Fibroblast of gingiva (primary cell): Measurements from ENCODE around the gene PRKD1.

Experiments used
- DNase-seq: peaks from one replicate; pipeline ENCODE4 v3.0.0-alpha.2; 2011; ENCODE audit warnings: low read depth

PRKD1 gene

DNA sequence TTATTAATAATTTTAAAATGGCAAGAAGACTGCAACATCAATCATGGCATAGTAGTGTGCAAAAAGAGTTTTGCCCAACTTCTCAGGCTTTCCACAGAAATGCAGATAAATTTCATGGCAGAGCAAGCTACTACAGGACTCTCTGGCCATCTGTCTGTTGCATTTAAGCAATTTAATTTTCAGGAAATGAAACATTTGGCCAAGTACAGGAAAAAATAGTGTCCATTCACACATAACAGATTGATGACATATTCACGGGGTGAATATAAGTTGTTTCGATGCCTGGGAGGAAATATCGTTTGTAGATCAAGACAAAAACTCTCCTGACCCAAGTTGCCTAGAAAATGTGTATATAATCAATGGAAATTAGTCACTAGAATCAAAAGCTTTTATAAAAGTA lies 324.0 kb downstream of the PRKD1 start:
- DNase-seq = no peak

DNA sequence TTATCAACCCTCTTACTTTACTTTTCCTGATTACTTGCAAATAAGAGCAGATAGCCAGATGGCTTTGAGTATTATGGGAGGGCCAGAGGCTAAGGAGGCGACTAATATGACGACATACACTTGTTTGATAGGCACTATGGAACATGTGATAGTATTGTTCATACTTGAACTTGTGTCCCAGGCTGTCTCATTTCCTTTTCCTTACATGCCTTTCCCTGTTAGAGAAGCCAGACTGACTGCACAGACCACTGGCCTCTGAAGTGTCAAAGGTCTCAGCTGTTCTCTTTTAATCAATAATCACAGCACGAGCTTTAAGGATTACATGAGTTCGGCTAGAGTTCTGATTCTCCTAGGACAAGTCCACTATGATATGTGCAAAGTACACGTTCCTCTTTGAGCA lies 326.0 kb downstream of the PRKD1 start:
- DNase-seq = no peak

DNA sequence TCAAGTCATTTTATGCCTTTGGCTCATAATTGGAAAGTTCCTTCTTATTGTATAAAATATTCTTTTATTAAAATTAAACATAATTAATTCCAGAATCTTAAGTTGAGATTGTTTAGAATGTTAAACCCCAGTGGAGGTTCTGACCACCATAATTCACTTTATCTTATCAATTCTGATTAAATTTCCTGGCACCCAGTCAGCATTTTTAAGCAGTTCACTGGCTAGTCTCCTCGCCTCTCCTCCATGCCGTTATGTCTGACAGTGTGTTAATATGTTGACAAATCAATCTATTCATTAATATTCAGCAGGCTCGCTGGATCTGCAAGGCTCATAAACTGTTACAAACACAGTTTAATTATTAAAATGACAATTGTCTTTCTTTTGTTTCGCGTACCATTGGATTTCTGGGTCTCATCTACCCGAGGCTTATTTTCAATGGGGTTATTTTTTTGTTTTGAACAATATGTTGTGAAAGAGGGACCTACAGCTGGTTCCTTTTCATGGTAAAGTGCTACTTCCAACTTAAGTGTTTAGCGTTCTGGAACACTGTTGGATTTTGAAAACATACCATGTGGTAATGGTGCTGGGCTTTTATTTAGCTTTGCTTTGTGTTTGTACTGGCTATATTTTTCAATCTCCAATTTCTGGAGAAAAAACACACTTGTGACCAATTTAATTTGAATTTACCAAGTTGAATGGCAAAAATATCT lies 339.7 kb downstream of the PRKD1 start:
- DNase-seq = no peak

DNA sequence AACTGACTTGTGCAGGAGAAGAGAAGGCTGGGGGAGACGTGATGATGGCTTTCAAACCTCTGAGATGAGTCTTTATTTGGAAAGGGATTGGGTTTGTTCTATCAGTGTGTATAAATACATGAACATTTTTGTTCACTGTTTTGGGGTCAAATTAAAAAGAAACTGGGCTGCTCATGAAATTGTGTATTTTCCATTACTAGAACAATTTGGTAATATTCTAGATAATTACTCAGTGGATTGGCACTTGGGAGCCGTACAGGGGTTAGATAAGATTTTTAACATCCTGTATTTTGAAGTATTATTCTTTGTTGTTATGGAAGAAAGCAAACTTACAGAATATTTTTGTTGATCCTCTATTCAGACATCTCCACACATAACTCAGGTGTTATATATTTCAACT lies 340.6 kb downstream of the PRKD1 start:
- DNase-seq = no peak

DNA sequence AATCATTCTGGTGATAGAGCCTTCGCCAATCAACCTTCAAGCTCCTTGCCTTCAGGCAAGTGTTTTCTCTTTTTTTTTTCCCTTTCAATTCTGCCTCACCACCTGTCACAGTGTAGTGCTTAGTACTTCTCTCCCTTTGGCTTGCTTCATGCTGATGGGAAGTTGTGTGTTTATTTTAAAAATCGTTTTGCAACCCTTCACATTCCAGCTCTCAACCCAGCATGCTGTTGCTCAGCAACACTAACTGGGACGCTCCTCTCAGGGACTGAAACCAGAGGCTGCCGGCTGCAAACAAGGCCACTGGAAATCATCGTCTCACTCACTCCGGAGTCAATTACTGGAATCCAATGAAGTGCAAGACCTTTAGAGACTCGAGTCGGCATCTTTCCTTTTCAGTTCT lies 342.7 kb downstream of the PRKD1 start:
- DNase-seq = peak; percentile 93

DNA sequence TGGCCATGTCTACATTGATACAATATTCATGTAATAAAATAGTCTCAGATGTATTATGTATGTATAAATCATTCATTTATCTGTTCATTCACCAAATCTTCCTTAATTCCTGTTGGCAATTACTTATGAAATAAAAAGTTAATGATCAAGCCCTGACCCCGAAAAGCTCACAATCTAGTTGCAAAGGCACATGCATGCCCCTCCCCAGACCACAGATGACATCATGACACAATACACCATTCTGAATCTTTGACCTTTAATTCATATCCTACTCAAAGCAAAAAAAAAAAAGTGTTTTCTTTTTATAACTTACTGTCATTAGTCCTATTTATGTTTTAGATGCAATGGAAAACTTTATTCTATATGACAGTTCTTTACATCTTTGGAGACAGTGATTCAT lies 346.9 kb downstream of the PRKD1 start:
- DNase-seq = no peak

DNA sequence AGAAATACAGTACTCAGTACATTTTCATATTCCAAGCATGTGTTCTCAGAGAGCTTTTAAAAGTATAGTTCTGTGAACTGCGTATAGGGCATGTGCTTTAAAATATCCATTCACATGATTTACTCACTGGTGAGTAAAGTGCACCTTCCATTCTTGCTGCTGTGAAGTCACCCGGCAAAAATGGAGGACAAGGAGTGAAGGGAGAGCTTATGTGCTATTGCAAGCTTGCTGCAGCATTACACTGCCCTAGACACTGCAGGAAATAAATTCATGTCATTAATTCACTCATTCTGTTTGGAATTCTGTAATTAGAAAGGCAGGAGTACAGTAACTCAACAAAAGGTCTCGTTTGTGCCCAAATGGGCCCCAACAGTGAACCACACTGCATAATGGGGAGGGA lies 347.8 kb downstream of the PRKD1 start:
- DNase-seq = no peak

DNA sequence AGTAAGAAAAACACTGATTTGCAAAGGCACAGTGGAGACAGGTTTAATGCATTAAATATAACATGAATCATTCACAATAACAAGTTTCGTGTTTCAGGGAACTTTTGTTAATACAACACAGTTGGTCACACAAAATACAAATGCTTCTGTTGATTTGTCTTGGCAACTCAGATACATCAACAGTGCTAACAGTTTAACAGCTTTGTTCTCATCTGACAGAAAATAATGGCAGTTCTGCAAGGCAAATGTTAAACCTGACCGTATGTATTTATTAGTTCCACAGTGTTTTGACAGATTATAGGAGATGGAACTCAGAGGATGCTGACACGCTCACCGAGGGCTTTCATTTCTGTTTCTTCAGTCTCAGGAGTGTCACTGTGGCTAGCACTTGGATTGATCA lies 350.7 kb downstream of the PRKD1 start:
- DNase-seq = peak; percentile 56

DNA sequence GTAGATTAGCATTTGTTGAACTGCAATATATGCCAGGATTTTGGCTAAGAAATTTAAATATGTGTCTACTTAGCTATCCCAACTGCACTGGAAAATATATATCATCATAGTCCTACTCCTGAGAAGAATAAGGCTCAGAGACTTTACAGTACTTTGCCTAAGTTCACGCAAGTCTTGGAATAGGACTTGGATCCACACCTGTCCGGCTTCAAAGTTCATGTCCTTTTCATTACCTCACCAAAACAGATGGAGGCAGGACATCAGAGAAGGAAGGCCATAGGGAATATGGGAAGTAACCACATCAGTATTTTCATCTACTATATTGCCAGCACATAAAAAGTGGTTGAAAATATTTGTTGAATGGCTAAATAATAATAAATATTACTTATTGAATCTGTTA lies 358.5 kb downstream of the PRKD1 start:
- no peak for DNase-seq

DNA sequence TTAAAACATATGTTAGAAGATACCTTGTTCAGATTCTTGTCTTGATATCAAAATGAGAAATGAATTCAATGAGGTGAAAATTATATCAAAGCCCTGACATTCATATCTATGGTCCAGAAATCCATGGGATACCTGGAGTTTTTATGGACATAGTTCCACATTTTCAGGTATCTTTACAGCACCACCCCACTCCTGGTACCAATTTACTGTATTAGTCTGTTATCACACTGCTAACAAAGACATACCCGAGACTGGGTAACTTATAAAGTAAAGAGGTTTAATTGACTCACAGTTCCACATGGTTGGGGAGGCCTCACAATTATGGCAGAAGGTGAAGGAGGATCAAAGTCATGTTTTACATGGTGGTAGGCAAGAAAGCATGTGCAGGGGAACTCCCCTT lies 361.5 kb downstream of the PRKD1 start:
- DNase-seq = no peak

DNA sequence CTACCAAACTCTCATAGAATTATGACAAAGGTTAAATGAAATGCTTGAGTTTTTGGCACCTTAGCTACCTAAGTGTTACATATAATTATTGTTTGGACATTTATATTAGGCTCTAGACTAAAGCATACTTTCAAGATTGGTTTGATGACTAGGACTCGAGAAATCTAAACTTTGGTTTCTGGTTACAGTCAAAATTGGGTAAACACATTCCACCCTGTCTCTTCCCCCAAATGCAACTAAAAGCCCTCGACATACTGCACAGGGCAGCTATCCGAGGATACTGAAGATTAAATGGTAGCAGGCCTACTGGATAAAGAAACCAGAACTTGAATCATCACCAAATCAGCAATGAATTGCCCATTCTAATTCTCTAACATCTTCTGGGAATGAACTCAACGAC lies 369.1 kb downstream of the PRKD1 start:
- peak; percentile 84 for DNase-seq

DNA sequence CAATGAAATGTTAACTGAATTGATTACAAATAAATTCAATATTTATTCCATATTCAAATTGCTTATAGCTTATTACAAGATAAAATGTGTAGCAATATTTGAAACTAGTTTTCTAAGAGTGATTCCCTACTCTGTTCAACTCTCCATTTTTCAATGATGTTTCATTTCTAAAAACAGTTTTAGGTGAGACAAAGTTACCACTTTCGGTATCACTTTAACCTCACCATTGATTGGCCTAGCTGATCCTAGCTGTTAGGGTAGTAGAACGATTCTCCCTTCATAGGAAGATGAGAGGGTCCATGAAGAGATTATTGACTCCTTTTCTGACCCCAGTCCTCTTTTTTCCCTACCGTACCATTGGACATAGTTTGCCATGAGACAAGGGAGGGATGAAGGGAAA lies 373.3 kb downstream of the PRKD1 start:
- no peak for DNase-seq

DNA sequence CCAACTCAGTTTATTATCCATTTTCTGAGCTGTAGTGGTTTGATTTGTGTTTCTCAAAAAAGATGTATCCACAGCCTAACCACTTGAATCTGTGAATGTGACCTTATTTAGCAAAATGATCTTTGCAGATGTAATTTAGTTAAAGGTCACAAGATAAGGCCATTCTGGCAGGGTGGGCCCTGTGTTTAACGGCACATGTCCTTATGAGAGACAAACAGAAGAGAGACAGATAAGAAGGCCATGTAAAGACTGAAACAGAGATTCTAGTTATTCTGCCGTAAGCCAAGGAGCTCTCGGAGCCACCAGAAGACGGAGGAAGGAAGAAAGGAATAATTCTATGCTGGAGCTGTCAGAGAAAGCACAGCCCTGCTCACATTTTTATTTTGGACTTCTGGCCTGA lies 374.2 kb downstream of the PRKD1 start:
- DNase-seq = no peak

DNA sequence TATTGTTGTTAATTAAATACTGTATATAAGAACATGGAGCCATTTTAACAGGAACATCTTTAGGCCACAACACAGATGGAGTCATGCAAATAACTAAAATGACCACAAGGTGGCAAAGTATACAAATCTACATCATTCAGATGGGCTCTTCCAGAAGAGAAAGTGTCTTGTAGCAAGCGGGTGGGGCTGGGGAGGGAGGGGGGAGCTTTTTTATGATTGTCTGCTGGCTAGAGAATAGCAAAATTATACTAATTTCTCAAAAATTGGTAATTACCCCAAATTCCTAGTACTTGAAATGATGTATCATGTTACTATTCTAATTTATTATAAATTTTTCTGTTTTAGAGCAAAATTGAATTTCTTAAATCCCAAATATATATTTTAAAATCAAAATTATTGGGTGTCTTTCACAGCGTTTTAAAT lies 378.7 kb downstream of the PRKD1 start:
- peak; percentile 66 for DNase-seq

DNA sequence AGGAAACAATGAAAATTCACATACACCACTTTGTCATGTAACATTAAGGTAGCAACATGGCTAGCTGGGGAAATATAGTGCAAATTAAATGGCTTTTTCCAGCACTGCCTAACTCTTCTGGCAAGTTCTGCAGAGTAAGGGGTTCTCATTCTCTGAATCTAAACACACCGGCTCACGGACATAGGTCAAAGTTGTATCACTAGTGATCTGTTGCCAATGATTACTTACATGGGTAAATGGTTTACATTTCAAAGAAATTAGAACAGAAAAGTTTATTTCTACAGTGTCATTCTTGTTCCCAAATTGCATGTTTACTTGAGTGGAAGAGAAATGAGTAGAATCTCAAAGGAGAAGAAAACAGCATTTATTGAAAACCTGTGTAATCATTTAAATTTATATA lies 381.9 kb downstream of the PRKD1 start:
- DNase-seq = no peak

DNA sequence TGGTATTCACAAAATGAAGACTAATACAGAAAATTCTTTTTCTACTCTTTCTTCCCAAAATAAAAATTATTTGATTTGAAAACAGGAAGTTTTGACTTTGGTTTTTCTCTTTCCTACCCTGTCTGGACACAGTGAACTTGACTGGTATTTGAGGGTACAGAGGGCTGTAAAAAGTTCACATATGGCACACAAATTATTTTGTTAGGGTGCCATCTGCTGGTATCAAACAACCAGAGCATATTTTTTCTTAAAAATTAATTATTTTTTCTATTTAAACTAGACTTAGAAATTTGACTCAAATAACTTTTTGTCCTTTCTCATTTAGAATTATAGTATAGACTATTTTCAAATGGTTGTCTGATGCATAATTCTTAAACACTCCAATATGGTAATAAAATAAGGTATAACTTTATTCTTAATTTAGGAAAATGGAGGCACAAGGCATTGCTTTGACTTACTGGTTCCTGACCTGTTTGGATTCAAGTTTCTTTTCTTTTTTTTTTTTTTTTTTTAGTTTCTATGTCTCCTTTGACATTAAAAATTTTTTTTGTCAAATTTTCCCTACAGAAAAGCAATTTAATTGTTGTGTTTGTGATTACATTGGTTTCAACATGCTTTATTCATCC lies 390.6 kb downstream of the PRKD1 start:
- peak; percentile 10 for DNase-seq

DNA sequence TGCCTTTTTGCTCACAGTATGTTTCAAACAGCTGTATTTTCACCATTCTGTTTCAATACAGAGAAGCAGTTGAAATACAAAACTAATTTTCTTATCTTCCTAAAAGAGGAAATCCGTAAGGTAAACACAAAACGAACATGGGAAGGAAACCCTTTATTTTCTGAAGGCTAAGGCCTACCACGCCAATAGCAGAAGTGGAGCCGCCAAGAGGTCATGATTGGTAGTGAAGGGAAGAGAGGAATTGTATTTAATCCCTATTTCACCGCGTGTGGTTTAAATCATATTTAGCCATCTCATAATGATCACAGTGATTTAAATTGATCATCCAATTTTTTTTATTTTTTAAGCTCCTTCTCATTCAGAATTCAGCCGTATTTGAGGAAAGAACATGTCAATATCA lies 398.2 kb downstream of the PRKD1 start:
- no peak for DNase-seq

DNA sequence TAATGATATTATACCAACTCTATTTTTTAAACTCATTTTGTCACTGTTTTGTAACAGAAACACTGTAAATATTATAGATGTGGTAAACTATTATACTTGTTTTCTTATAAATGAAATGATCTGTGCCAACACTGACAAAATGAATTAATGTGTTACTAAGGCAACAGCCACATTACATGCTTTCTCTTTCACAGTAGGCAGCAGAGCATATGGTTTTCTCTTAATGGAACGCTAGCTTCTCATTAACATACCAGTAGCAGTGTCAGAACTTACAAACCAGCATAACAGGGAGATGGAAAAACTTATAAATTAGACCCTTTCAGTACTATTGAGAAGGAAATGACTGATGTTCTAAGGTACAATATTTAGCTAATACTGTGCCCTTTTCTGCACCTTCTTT lies 398.8 kb downstream of the PRKD1 start:
- DNase-seq = peak; percentile 3

DNA sequence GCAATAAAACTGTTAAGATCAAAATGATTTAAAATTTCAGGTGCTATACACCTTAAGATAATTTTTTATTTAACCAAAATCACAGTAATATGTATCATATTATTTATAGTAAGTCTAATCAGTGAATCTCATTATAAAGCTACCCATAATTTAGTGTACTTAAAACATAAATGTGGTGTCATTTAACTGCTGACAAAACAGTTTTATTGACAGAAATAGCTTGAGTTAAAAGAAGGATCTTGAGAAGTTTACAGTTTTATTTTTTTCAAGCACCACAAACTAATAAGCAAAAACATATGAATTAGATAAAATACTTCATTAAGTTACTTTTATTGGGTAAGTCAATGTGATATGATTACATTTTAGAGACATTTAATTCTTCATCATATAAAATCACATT lies 400.4 kb downstream of the PRKD1 start:
- no peak for DNase-seq
